ENCODE data around the gene ANKRD42. TPM values are rescaled to one million over a fixed set of nuclear protein-coding genes. Genes with fewer than 3 reads are reported as not detected.
A peak's percentile ranks its signal among the peaks of the same experiment; 100 is the strongest.

Gene ANKRD42
- total and polyA plus RNA-seq, 2 of the 8 experiments (the other 6 are each of a cell fraction or from before 2014, with no cell fraction given): 2.0 to 5.5 TPM

- H4K20me1 ChIP-seq (replicated peaks in 1 of 2; ENCODE audit: control insufficient read depth in 1 of 2, insufficient read depth in 2 of 2, low read length in 2 of 2): peaks cover 0 to 2% of the 10 kb centered on the region in 2 experiments
- no peak overlapping the region for H4K5ac ChIP-seq (ENCODE audit: insufficient read length, low read depth, low read length)
- 16% methylated on average over 5 of the region's 5 CpGs; no CpG with 5 or more reads in 1 of the 2 experiments for WGBS, 2 experiments (ENCODE audit: extremely low coverage in 1 of 2, insufficient coverage in 1 of 2, insufficient read length in 1 of 2, insufficient replicate concordance in 2 of 2, low coverage in 1 of 2, low lambda C conversion rate in 2 of 2, missing lambda C conversion rate in 1 of 2)
- no peak overlapping the region for H3K18ac ChIP-seq (ENCODE audit: extremely low read depth, low read length)
- H3K79me1 ChIP-seq (ENCODE audit: low read depth, low read length): no peaks in the 10 kb centered on the region
- no peak overlapping the region for H2BK120ac ChIP-seq (replicated peaks; ENCODE audit: low read depth, low read length)
- H3K14ac ChIP-seq (ENCODE audit: insufficient read length): no peak overlapping the region
- no peak overlapping the region for H2BK12ac ChIP-seq (ENCODE audit: low read depth, low read length)
- H2AFZ ChIP-seq (ENCODE audit: low read length): no peak overlapping the region
- no peaks in the 10 kb centered on the region for H3K27me3 ChIP-seq (replicated peaks in 1 of 4; ENCODE audit: control insufficient read depth in 3 of 4, extremely low read depth in 1 of 4, insufficient read depth in 3 of 4, low read length in 3 of 4)
- no peak overlapping the region for H4K91ac ChIP-seq (replicated peaks; ENCODE audit: insufficient read length, low read length)
- H3K36me3 ChIP-seq (ENCODE audit: control insufficient read depth in 2 of 4, insufficient read depth in 4 of 4, low read length in 3 of 4): no peaks in the 10 kb centered on the region
- no peaks in the 10 kb centered on the region for H3K9me3 ChIP-seq (ENCODE audit: insufficient read depth in 2 of 2, low read depth in 1 of 2, low read length in 1 of 2)
- no peak overlapping the region for H3K4me2 ChIP-seq (ENCODE audit: insufficient read depth in 1 of 2, low read depth in 2 of 2, low read length in 2 of 2)
- no peak overlapping the region for H2BK15ac ChIP-seq (ENCODE audit: low read length)
- no peak overlapping the region for H3K4ac ChIP-seq (replicated peaks; ENCODE audit: insufficient read length, low read depth, low read length)
- H2BK5ac ChIP-seq (ENCODE audit: low read depth, low read length): no peak overlapping the region
- DNase-seq (ENCODE audit: low read depth in 1 of 2, low spot score in 2 of 2) (peak in 1 of 2 experiments; percentile 50), FAIRE-seq (peak; percentile 92)
- H2BK20ac ChIP-seq (ENCODE audit: low read length): no peak overlapping the region
- H4K8ac ChIP-seq (ENCODE audit: extremely low read depth, insufficient read depth, low read length): no peak overlapping the region
- TF ChIP-seq JUND (IDR thresholded peaks at IDR 0.05; ENCODE audit: low read length): peak; percentile 90
- TF ChIP-seq CHD2 (IDR thresholded peaks at IDR 0.05; ENCODE audit: low read length): no peak
- no peak for TF ChIP-seq SIN3A (conservative IDR thresholded peaks at IDR 0.05 in 1 of 2, IDR thresholded peaks at IDR 0.05 in 1 of 2; ENCODE audit: low read depth in 1 of 2, low read length in 2 of 2)
- TF ChIP-seq RAD21 (IDR thresholded peaks at IDR 0.05 in 1 of 2, conservative IDR thresholded peaks at IDR 0.05 in 1 of 2; ENCODE audit: low read depth in 2 of 2, low read length in 2 of 2): peak; percentile 62 to 66
- TF ChIP-seq CTCF (IDR thresholded peaks at IDR 0.05; ENCODE audit: control extremely low read depth in 1 of 3, insufficient read depth in 1 of 3, low read depth in 1 of 3, low read length in 3 of 3): peak; percentile 2 to 80 (median 61)
- no peak overlapping the region for H3K27ac ChIP-seq (ENCODE audit: low read depth, low read length)
- no peaks in the 10 kb centered on the region for H3K79me2 ChIP-seq (ENCODE audit: control insufficient read depth in 1 of 2, insufficient read depth in 2 of 2, low read length in 2 of 2)
- no peak overlapping the region for H3K56ac ChIP-seq (replicated peaks; ENCODE audit: insufficient read length, low read depth, low read length)
- H2AK5ac ChIP-seq (ENCODE audit: low read depth, low read length): no peak overlapping the region
- H3K4me1 ChIP-seq (replicated peaks in 1 of 4; ENCODE audit: control insufficient read depth in 3 of 4, insufficient read depth in 4 of 4, low read length in 3 of 4): no peaks in the 10 kb centered on the region
- no peak overlapping the region for H3K4me3 ChIP-seq (ENCODE audit: extremely low read depth in 1 of 4, insufficient read depth in 2 of 4, low read depth in 3 of 4, low read length in 4 of 4)
- no peak overlapping the region for H3K23ac ChIP-seq (ENCODE audit: insufficient read length)
- no peak overlapping the region for H3K9ac ChIP-seq (replicated peaks in 1 of 4; ENCODE audit: extremely low read depth in 1 of 4, low read depth in 3 of 4, low read length in 3 of 4)
- CTCF ChIA-PET (ENCODE audit: partially characterized antibody): interaction anchor here (0.6 to 4.8 kb wide), 5 partner anchors 9 to 577 kb away, joined by 4 to 45 read pairs (median 6); no protein-coding TSS in a partner anchor
- H3K23me2 ChIP-seq (ENCODE audit: low read depth, low read length): no peaks in the 10 kb centered on the region; the same call in 1 of the 2 replicates
- POLR2A ChIA-PET (ENCODE audit: partially characterized antibody): no interaction called here
Observed at GRCh38 chr11:83241291-83241946, 47.9 kb downstream of the ANKRD42 start.

Measured in H1 (cell line).